NCI-H187 (cell line): Measurements from ENCODE around the gene CYP3A4.

ENCODE experiments used
- DNase-seq, 2 experiments: peaks; one replicate each; lab custom pipeline; 2025; lab: John Stamatoyannopoulos, UW

The CYP3A4 gene

DNA sequence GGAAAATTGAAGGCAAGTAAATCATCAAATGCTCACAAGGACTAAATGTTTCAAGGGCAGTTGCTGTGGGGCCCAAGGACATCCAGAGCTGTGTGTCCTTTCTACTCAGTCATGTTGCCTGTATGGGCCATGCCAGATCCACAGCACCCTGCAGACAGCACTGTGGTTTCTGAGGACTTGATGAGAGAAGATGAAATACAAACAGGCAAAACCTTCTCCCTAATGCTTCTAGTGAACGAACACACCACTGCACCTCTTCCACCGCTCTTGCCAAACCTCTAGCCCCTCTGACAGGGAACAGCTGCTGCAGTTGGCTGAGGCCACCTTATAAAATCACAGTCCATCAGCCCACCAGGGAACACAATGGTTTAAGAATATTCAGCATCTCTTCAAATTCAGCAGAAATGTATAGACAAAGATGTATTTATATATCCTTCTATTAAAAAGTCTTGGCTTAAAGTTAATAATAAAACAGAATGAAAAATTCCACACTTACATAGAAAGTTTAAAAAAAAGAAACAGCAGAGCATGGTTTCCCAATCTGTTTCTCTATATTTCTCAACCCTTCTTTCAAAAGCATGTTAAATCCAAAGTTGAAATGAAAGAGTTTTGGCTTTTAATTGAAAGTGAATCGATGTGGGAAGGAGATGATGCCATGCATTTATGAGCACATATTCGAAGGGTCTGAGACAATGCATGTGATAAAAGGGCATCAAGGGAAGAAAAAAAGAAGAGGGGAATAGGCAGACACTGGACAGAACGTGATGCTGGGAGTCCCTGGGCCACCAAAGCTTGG, 63.0 kb downstream of the CYP3A4 start:
- DNase-seq, result no peak

GRCh38 chr7:99719996-99720769, 63.8 kb downstream of the CYP3A4 start:
- DNase-seq, result no peak

DNA sequence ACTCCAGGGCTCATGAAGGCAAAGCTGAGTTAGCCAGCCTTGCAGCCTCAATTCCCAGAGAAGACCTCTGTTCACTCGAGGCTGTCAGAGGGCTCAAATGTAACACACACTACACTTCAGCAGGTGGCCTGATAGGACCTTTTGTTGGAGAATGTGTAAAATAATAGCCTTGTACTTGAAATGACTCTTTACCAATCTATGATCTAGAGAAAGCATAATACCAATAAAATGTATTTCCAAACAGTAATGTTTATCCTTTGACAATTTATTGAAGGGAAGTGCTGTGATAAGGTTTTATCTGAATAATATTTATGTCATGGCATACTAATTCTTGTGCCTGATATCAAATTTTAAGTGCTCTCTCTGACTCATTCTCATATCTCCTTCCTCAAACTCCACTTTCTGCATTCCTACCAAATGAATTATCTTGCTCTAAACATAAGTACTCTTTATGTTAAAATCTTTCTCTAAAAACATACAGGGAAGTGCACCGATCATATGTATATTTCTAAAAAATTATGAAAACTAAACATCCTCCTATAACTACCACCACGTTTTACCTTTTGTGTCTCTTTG, 69.9 kb downstream of the CYP3A4 start:
- no peak for DNase-seq

DNA sequence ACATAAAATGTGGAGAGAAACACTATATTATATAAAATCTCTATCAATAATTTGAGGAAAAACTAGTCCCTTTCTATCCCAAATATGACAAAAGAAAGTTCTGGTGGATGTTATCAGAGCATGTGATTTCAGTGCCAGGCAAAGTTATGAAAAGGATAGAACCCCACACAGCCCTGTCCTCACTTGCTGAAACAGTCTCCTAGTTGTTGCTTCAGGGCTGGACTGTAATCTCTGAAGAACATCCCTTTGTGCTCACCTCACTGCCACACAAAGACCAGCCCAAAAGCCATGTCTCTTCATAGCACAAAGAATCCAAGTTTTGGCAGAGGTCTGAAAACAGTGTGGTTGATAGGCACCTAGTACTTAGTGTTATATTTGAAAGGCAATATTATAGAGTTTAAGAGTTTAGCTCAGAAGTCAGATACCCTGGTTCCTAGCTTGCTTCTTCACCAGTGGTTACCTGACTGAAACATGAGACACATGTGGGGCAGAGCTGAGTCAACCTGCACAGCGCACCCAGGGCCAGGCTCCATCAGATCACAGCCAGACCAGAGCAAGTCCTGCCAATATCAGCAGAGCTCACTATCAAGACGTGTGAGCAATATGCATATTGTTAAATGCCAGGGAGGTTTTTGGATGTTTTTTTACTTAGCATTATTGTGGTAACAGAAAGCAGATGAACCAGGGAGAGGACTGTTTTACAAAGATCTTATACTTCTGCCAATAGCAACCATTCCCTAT, 74.0 kb downstream of the CYP3A4 start:
- no peak for DNase-seq

GRCh38 chr7:99709260-99709659, 74.7 kb downstream of the CYP3A4 start:
- DNase-seq, result no peak

DNA sequence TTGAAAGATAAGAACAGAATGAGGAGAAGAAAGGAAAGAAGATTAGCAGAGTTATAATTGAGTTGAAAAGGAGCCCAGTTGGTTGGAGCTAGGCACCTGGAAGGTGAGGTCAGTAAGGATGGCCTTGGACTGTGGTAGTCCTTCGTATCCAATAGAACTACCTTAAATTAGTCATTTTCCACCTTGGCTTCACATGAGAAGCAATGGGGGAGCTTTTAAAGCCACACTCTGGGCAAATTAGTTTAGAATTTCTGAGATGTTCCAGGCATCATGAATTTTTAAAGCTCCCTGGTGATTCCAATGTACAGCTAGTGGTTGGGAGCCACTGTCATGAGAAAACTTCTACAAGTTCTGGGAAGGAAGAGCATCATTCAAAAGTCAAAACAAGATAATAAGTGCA, 76.9 kb downstream of the CYP3A4 start:
- no peak for DNase-seq
